HG03103 (cell line): Measurements from ENCODE around the gene UNC5A.

Experiments used
- ATAC-seq: cut with Tn5 transposase; IDR thresholded peaks from one replicate; pipeline ENCODE4 v1.9.1; 2021; ENCODE audit warnings: low read depth; ENCODE audit not compliant: unreplicated experiment

The UNC5A gene

DNA sequence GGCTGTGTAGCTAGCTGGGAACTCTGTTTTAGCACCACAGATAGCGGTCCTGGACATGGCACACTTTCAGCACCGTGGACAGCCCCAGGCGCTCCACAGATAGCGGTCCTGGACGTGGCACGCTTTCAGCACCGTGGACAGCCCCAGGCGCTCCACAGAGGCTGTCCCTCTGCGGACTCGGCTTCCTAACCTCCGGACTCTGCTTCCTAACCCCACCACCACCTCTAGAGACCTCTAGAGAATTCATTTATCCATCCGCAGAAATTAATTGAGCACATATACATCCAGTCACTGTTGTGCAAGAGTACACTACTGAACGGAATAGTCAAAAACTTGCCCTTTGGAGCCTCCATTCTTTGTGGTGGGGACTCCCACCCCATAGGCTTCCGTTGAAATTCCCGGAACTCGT, 27.4 kb downstream of the UNC5A start:
- no peak for ATAC-seq

DNA sequence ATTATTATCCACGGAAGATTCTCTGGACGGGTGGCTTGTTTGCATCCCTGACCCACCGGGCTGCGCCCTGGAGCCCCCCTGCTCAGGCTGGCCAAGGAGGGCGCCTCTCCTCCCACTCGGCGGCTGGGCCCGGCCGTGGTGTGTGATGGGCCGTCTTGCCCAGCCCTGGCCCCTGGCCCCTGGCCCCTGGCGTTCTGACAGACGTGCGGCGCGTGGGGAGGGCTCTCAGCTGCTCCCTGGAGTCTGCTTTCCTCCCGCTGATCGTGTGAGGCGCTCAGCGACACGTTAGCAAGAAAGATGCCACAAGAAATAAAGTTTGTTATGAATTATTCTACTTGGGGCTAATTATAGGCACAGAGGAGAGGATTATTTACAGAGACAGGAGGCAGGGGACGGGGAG, 33.3 kb downstream of the UNC5A start:
- no peak for ATAC-seq

DNA sequence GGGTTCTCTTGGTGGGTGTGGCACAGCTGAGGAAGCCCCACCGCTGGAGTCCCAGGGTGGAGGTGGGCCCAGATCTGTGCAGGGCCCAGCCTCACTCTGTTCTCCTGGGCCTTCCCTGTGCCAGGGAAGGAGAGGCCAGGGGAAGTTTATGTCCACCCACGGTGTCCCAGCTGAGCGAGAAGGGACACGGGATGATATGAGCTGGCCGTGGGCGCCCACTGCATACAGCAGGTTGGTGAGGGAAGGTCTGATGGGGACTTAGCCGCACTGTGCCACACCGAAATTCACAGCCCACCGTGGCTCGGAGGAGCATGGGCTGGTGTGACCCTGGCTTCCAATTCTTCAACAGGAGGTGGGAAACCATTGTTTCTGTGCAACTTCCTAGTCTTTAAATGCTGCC, 33.9 kb downstream of the UNC5A start:
- ATAC-seq, result no peak

DNA sequence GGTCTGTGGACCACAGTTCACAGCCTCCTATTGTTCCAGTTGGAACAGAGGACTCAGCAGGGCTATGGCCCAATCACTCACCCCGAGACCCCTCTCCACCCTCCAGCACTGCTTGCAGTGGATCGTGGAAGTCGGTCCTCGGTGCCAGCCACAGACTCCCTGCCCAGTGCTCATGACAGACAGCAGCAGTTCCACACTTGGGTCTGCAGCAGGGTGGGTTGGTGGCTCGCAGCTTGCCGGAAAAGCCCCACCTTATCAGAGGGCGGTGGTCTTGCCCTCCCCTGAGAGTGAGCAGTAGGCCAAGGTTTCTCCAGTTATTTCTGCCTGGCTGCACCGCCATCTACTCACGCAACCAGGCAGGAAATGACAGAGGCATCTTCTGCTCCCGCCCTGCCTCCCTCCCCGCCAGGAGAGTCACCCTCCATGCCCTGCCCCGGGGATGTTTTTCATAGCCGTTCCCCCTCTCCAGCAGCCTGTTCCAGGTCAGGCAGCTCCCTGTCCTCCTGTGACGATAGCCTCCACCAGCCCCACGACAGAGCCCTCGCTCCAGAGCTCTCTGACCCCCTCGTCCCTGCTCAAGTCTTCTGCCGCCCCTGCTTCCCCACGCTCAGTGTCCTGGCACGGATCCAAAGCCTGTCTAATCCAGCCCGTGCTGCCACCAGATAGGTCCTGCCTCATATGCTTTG, 34.5 kb downstream of the UNC5A start:
- no peak for ATAC-seq

DNA sequence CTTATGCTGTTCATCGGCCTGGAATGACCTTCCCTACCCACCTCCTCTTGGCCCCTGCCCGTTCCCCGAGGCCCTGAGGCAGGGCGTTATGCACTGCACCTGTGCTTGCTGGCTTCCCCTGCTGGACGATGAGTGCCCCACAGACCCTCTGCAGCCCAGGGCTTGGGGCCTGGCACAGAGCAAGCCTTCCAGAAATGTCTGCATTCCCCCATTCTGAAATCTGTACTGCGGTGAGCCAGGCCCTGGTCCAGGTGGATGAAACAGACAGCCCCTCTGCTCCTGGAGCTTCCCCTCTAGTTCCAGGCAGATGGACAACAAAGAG, 35.0 kb downstream of the UNC5A start:
- ATAC-seq, result no peak

DNA sequence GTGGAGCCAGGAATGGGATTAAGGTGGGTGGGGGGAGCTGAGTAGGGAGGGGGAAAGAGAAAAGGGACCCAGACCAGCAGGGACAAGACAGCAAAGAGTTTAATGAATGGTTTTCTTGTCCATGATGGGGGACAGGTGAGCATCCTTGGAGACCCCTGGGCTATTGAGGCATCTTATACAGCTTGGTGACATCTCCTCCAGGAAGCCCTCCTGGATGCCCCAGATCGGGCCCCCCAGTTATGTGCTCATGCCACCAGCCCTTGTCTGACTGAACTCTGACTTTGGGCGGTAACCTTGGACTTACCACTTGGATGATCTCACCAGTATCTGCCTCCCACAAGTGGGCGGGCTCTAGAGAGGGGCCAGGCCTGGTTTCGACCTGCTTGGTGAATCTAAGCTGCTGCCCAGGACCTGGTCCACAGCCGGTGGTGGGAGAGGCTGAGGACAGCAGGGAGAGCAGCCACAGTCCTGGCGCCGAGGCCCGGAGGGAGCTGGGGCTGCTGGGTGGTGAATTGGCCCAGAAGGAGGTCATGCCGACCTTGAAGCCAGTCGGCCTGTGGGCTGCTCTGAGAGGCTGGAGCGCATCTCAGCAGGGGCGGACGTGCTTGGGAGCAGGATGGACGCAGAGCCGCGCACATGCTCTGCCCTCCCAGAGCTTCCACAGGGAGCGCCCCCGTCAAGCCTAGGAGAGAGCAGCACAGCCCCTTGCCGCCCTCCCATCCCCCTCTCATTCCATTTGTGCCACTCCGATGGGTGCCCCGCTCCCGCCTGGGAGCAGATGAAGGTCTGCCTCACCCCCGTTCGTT, 36.2 kb downstream of the UNC5A start:
- ATAC-seq, result no peak

DNA sequence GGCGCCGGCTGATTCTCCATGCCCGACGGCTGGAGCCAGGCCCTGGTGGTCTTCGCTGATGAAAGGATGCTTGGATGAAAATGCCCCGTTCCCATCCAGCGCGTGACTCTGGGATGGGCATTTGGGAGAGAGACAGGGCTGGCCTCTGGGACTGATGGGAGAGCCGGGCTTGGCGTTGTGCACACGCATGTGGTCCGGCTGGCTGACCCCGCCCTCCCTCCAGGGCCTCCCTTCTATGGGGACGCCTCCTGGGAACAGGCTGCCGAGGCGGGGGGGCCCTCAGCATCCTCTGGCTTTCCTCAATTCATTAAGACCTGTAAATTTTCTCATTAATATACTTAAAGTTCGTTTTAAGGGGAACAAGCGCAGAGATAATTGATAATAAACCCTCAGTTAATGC, 36.8 kb downstream of the UNC5A start:
- ATAC-seq, result no peak

DNA sequence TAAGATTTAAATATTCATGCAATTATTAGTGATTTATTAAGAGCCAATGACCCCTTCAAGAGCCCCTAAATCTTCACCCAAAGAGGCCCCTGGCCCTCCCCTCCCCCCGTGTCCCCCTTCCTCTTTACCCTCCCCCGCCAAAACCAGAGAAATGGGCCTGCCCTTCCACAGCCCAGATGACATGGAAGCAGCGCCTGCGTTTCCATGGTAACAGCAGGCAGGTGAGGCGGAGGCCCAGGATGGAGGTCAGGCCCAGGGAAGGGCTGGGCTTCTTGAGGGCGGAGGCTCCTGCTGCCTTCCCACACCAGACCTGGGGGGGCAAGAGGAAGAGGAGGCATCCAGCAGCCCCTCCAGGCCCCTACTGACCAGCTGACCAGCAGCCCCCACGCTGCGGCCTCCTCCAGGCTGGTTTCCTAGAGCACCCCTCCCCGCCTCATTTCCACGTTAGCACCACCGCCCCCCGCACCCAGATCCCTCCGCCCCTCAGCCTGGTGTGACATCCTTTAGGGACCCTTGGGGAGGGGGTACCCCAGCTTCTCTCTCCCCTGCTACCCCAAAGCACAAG, 37.4 kb downstream of the UNC5A start:
- no peak for ATAC-seq

DNA sequence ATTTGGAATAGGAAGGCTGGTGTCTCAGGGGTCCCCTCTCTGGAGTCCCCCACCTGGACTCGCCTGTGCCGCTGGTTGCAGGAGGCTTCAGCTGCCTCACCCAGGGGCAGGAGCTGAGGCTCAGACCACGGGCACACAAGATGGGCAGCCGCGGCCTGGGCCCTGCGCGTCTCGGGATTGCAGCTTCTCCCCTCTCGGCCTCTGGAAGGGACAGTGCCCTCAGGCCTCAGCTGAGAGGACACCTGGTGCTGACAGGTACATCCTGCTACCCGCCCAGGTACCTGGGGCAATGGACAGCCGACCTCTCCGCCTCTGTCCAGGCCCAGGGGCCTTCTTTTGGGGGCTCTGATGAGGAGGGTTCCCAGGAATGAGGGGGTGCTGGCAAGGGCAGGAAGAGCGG, 38.3 kb downstream of the UNC5A start:
- no peak for ATAC-seq

DNA sequence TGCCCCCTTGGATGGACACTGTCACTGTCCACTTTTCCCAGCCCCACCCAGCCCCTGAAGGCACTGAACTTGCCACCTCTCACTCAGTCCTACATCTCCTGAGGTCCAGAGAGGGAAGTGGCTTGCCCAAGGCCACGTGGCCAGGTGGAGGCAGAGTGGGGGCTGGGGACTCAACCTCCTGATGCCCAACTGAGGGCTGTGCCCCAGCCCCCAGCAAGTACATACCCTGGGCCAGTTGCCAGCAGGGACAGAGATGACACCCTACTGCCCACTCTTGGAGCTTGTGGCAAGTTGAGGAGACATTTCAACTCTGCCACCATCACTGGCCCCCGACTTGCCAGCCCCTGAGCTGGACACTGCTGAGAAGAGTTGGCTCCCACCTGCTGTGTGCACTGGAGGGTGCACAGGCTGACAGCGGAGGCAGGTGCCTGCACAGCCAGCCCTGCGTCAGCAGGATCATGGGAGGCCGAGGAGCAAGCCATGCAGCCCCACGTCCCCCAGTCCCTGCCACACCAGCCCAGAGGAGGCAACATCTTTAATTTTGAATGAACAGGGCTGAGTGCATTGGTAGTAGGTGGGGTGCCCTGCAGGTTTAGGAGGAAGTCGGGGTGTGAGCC, 39.4 kb downstream of the UNC5A start:
- no peak for ATAC-seq

DNA sequence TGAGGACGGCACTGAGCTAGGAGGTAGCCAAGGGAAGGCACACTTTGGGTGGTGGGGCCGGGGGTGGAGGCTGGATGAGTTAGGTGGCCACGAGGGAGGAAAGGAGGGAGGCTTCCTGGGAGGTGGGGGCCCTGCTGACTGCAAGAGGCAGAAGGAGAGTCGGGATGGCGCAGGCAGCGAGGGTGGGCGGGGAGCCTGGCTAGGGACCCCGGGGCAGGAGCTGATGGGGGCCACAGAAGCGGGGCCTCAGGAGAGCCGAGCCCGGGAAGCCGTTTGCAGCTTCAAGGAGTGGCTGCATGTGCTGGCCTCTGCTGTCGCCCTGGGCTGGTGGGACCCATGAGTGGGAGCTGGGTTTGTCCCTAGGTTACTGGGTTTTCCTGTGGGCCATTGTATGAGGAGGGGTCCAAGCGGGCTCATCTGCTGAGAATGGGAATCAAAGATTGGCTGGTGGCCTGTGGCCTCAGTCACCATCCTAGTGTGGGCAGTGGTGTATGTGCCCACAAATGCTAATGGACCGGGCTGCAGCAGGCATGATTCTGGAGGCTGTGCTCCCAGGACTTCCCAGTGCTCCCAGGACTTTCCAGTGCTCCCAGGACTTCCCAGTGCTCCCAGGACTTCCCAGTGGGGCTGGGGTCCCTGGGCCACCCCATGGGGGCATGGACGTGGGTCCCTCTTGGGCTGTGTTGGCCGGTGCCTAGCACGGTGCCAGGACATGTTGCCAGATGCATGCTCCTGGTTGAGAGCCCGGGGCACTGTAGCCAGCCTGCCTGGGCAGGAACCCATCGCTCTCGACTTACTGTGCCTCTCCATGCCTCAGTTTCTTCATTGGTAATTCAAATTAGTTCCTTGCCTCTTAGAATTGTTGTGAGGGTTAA, 40.2 kb downstream of the UNC5A start:
- no peak for ATAC-seq

DNA sequence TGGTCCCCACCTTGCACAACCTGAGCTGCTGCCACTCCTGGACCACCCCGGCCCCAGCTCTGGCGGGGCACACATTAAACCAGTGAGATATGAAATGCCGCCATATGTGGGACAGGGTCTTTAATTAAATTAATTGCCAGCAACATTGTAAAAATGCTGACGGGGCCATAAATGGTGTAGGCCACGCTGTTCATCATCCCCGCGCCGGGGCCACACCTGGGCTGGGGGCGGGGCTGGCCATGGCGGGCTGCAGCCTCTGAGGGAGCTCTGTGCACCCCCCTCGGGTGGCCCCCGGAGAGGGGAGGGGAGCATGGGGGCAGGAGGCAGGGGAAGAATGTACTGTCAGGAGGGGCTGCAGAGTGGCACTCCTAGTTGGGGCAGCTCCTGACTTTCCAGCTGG, 41.0 kb downstream of the UNC5A start:
- ATAC-seq, result no peak

DNA sequence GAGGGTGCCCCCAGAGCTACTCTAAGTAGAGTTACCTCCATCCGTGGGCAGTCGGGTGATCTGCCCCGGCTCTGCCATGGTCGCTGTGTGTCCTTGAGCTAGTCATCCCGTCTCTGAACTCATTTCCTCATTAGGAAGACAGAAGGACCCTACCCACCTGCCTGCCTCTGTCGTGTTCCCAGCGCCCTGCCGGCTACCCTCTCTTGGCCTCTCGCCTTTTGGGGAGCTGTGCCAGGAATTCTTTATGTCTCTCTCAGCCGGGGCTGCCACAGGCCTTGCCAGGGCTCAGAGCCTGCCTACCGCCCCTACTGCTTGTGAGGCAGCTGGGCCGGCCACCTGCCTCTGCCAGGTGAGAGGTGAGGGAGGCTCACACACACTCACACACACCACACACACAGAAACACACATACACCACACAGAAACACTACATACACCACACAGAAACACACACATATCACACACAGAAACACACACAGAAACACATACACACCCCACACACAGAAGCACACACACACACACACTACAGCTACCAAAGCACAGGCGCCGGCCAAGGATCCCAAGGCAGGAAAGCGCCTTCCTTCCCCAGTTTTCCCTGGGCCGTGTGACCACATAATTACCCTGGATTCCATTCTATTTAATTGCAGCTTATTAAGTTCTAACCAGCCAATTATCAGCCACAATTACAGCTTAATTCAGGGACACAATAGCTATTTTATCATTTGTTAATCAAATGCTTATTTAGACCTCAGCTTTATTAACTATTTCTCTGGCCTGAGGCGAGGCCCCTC, 41.7 kb downstream of the UNC5A start:
- ATAC-seq, result no peak

DNA sequence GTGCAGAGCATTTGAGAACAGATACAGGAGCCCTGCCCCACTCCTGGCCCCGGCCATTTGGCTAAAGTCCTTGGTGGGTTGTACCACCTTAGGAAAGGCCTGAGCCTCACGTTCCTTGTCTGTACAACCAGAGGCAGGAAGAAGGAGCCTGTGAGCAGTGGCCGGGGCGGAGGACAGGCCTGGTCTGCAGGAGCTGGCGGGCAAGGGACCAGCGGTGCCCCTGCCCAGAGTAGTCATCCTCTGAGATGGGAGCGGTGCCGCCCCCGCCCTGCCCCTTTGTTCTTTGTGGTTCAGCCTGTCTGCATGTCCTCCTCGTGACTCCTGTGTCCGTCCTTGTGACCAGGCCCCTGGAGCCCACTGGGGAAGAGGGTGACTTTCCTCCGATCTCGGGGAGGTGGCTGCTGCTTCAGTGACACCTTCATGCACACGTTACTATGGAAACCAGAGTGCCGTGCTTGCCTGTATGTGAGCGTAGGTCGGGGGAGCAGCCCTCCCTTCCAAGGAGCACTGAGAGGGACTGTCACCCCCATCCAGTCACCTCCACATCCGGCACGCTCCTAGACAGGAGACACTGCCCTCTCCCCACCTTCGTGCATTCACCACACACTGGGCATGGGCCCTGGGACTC, 42.9 kb downstream of the UNC5A start:
- no peak for ATAC-seq

DNA sequence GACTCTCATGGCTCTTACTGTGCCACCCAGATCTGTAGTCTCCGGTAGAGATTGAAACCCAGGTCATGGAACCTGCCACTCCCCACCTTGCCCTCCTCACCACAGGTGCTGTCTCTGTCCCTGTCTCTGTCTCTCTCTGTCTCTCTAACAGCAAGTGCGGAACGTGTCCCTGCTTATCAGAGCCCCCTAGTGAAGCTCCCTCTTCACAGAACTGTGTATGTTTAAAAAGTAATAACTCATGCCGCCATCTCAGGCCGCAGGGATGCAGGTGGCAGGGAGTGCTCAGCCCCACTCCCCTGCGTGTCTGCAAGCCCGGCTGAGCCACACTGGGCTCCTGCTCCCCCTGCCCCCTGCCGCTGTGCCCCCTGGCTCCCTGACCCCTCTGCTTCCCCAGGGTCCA, 43.8 kb downstream of the UNC5A start:
- no peak for ATAC-seq

DNA sequence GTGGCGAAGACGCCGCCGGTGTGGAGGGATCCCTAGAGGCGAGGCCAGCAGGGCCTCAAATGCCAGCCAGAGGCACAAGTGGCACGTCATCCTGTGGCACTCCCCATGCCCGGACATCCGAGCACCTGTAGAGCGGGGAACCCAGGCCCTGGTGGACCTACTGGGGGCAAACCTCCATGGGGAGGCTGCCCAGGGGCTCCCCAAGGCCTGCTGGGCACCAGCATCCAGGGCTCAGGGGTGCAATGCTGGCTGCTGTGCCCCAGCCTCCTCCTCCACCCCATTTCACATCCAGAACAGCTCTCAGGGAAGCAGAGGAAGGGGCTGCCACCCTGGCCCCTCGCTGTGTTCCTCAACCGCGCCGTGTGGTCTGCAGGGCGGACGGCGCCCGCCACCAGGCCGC, 45.2 kb downstream of the UNC5A start:
- no peak for ATAC-seq

DNA sequence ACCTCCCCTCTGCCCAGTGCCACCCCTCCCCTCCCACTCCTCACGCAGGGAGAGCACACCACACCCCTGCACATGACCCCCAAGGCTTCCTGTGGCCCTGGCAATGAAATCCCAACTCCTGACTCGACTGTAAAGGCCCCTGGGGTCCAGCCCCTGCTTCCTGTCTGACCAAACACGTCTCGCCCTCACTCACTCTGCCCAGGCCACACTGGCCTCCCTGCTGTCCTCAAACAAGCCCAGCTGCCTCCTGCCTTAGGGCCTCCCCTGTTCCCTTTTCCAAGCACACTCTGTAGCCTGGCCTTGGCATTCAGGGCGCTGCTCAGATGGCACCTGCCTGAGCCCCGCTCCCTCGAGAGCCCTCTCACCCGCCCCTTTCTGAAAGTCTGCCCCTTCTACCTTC, 46.4 kb downstream of the UNC5A start:
- ATAC-seq, result no peak

DNA sequence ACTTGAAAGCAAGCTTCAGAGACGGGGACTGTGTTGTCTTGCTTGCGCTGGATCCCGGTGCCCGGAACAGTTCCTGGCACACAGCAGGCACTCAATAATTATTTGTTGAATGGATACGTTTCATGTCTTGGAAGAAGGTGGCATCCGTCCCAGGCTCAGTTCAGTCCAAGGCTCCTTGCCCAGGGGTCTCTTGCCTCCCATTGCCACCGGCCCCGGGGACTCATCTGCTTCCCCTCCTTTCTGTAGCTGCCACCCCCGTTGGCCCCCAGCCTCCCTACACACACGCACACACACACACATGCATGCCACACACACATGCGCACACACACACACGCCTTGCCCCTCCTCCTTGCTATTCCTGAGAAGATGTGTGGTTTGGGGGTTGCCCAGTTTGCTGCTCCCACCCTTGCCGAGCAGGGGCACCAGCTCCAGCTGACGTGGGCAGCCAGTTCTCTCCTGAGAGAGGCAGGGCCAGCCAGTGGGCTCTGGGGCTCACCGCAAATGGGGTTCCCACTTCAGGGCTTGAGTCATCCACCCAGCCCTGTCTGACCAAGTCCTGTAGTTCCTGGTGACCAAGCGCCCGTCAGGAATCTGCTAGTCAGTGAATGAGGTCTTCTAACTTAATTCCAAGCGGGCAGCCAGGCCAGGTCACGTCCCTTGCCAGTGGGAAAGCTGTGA, 47.0 kb downstream of the UNC5A start:
- ATAC-seq, result no peak

DNA sequence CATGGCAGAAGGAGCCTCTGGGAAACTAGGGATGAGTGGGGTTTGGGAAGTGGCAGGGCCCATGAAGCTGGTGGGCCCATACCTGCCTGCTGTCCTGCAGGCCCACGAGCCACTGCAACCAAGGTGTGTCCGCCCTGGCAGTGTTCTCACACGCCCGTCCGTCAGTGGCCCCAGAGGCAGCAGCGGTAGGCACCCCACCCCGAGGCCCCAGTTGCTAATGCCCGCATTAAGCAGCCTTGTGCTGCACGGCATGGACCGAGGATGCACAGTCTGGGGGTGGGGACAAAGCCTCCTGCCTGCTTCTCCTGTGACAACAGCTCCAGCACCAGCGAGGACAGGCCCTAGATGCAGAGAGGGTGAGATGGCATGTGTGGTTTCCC, 47.5 kb downstream of the UNC5A start:
- ATAC-seq, result no peak
